Stimulated activated CD4-positive, alpha-beta T cell treated with anti-CD3 and anti-CD28 coated beads, Interleukin-12 subunit alpha, Interleukin-12 subunit beta, amount 100 ng/mL, for 24 hours (primary cell): ENCODE results near the gene KTN1.

Experiments
- DNase-seq, 2 experiments: peaks; one replicate each; pipeline ENCODE4 v3.0.0-alpha.2; 2020; ENCODE audit warnings: low read depth in 2 of 2

The KTN1 gene

GRCh38 chr14:55711175-55711811, 131.3 kb downstream of the KTN1 start:
- DNase-seq: no peak

DNA sequence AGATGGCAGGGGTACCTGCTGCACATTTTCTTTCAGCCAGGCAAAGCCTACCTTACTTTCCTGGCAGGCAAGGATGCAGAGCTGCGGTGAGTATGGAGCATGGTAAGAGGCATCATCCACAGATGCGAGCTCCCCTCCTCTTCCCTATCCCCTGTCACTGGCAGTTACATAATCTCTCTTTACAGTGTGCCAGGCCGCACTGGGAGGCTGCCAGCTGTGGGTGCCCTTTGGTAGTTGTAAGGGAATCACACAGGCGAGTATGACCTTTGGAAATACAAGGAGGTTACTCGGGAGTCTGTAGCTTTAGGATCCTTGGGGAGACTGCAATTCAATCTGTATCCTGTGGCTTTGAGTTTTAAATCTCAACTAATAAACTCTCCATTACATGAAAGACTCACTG, 132.5 kb downstream of the KTN1 start:
- DNase-seq: no peak

DNA sequence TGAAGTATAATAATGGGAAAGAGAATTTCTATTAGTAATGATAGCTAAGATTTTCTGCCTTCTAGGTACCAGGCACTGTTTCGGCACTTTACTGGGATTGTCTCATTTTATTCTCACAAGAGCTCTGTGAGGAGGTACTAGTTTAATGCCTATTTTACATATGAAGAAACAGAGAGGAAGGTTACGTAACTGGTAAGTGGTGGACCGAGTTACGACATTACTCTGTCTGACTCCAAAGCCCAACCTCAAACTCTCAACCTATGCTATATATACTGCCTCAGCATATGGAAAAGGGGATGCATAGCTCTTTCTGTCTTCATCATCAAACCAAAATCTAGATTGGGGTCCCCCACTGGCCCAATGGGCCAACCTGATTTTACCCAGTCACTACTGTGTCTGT, 133.5 kb downstream of the KTN1 start:
- DNase-seq: no peak

DNA sequence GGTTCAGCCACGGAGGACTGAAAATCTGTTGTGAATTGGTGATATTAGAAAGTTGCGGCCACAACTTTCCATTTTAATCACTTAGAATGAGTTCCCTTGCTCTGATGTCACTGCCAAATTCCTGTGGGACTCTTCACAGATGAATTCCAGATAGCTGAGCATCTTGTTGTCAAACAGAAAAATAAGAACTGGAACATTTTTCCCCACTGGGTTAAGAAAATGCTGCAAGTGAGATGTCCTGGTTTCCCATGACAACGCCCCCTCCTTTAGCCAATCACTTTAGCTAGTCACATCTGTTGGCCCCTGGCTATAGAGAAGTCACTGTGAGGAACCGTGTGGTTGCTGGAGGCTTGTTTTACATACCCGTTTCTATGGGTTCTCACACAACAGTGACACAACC, 135.9 kb downstream of the KTN1 start:
- DNase-seq: no peak

GRCh38 chr14:55717621-55718020, 137.6 kb downstream of the KTN1 start:
- DNase-seq: no peak

GRCh38 chr14:55718551-55718950, 138.5 kb downstream of the KTN1 start:
- DNase-seq: no peak

- DNase-seq: no peak
These were observed 140.8 kb downstream of the KTN1 start for GRCh38 chr14:55720796-55721195.

GRCh38 chr14:55721353-55721752, 141.3 kb downstream of the KTN1 start:
- DNase-seq: no peak

- no peak for DNase-seq
These were observed 142.0 kb downstream of the KTN1 start for GRCh38 chr14:55722054-55722453.

DNA sequence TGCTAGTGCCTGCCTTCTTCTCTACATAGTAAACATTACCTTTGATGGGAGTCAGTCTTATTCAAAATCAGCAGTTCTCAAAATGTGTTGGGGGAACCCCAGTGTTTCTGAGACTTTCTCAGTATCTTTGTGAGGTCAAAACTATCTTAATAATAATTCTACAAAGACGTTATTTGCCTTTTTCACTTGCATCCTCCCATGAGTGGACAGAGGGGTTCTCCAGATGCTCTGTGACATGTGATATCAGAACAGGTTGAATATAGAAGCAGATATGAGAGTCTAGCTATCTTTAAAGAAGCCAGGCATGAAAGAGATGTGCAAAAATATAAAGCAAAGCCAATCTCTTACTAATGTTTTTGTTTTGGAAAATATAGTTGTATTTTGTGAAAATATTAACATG, 144.7 kb downstream of the KTN1 start:
- no peak for DNase-seq

DNA sequence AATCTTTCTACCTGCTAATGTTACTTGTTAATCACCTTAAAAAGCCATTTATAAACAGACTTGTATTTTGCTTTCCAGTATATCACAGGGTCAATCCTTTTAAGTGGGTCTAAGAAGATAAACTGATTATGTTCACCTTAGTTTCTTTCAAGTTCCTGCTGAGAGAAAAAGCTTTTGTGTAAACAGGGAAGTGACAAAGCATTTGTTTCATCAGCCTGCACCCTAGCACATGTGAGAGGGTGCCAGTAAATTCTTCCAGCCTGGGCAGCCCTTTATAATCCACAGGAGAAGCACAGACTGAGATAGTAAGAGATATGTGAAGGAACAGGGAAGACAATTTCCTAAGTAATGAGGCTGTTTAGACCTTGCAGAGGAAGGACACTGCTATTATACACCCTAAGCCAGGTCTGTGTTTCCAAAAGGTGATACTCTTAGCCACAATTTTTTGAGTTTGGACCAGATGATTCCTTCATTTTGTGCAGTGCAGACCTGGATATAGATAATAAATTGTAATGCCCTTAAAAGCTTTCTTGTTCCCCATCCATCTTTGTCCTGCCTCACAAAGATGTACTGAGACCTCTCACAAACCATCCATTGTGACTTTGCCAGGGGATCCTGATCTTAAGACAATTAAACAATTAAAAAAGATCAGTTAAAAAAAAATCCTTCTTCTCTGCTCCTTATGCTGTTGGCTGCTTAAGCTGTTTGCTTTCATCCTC, 150.7 kb downstream of the KTN1 start:
- no peak for DNase-seq

DNA sequence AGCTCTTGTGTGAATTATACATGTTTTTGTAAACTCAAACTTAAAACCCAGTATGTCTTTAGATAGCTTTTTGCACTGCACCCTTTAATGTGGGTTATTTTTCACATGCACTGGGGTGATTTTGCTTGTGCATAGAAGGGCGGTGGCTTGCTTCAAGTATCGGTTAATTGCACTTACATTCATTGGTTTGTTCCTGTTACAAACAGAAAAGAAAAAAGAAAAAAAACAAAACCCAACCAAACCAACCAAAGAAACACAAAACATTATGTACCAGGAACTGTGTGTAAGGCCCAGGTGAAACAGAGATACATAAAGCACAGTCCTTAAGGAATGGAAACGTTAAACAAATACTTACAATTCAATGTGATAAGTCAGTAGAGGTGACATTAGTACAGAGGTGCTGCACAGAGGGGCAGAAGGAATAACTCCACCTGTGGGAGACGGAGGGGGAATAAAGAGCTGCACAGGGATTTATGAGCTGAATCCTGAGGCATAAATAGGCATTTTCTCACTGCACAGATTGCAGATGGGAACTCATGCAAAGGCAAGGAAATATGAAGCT, 151.4 kb downstream of the KTN1 start:
- DNase-seq: no peak

DNA sequence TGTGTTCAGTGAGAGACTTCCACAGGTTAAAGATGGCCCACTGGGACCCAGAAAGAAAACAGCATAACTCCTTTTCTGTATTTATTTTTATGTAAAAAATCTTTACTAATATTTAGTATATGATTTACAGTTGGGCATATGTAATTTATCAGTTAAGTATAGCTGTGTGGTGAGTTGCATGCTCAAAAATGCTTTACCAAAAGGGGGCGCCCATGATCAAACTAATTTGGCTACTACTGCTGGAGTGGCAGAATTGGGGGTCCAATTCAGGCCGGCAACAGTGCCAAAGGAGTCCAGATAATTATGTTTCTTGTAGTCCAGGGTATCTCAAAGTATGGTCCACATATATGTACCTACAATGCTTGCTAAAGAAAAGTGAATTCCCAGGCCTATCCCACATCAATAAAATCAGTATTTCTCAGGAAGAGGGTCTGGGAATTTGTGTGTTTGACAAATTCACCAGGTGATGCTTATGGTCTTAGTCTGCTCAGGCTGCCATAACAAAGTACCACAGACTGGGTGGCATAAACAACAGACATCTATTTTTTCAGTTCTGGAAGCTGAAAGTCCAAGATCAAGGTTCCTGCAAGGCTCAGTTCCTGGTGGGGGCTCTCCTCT, 152.0 kb downstream of the KTN1 start:
- DNase-seq: peak; percentile 15 to 37

- DNase-seq: no peak
These were observed 153.6 kb downstream of the KTN1 start for GRCh38 chr14:55733599-55733998.
